Measurements from ENCODE around the gene ZNF576. TPM values are rescaled to one million over a fixed set of nuclear protein-coding genes. Genes with fewer than 3 reads are reported as not detected.
"Not testable (repeated sequence)": the region's sequence is repeated elsewhere in the genome, so short reads cannot be mapped to it uniquely, and the experiment has no call there.

The ZNF576 gene
- total and polyA plus RNA-seq, 2 experiments from 2014 or later = 5.9 to 16.9 TPM

DNA sequence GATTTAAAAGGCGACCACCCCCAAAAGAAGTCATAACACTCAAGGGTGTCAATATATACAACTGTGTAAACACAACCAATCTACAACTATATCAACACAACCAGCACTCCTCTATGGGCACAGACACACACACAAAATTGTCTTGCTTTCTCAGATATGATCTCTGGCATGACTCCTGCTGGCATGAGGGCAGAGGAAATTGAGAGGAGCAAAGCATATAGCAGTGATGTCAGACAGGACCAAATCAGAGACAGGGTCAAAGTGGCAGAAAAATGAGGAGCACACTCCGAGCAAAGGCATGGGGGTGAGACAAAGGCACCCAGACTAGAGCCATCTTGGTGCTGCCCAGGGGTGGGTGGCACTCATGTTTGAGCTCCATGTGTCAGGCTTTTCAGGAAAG, 10.0 kb upstream of the ZNF576 start:
- peaks cover 5% of the 10 kb centered on the region; the same call in 2 of the 3 replicates for H3K4me1 Mint-ChIP-seq

DNA sequence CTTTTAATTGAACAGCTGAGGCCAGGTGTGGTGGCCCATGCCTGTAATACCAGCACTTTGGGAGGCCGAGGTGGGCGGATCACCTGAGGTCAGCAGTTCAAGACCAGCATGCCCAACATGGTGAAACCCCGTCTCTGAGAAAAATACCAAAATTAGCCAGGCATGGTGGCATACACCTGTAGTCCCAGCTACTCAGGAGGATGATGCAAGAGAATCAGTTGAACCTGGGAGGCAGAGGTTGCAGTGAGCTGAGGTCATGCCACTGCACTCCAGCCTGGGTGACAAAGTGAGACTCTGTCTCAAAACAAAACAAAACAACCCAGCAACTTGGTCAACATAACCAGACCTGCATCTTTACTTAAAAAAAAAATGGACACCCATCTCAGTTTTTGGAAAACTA, 9.4 kb upstream of the ZNF576 start:
- not testable (repeated sequence) for H3K9me3 Mint-ChIP-seq; H3K4me2 ChIP-seq; H3K79me2 ChIP-seq (replicated peaks; ENCODE audit: insufficient read depth); H3K4me1 ChIP-seq (ENCODE audit: insufficient read depth); H3K4me3 ChIP-seq; H3K27ac ChIP-seq (ENCODE audit: low read depth); H2AFZ ChIP-seq; H4K20me1 ChIP-seq (replicated peaks; ENCODE audit: insufficient read depth); H3K36me3 ChIP-seq (ENCODE audit: insufficient read depth); H3K27me3 ChIP-seq (ENCODE audit: insufficient read depth); DNase-seq (ENCODE audit: low spot score); H3F3A ChIP-seq (replicated peaks; ENCODE audit: low read depth); H3K27ac Mint-ChIP-seq; H3K9me2 ChIP-seq (ENCODE audit: insufficient read depth); H3K4me1 Mint-ChIP-seq; H3K4me3 Mint-ChIP-seq; ATAC-seq; H3K27me3 Mint-ChIP-seq (ENCODE audit: insufficient read depth, low read depth, poor library complexity)
- H3K36me3 Mint-ChIP-seq (ENCODE audit: low read depth) = peaks cover 22% of the 10 kb centered on the region

More for the DNA sequence above, 10.0 kb upstream of the ZNF576 start:
- DNase-seq (ENCODE audit: low spot score) = no peak
- Mint-ChIP-seq H3K9me3 (no peaks in the 10 kb centered on the region), H3K36me3 (ENCODE audit: low read depth) (peaks cover 22% of the 10 kb centered on the region), H3K27ac (no peak overlapping the region; the same call in 1 of the 2 replicates), H3K4me3 (no peak overlapping the region), H3K27me3 (ENCODE audit: insufficient read depth, low read depth, poor library complexity) (peaks cover 3% of the 10 kb centered on the region)
- Histone ChIP-seq H3K4me2 (no peak overlapping the region), H3K36me3 (ENCODE audit: insufficient read depth) (no peaks in the 10 kb centered on the region; the same call in 1 of the 2 replicates), H3K4me1 (ENCODE audit: insufficient read depth) (no peaks in the 10 kb centered on the region), H3K79me2 (replicated peaks; ENCODE audit: insufficient read depth) (no peaks in the 10 kb centered on the region), H3F3A (replicated peaks; ENCODE audit: low read depth) (no peaks in the 10 kb centered on the region), H3K27me3 (ENCODE audit: insufficient read depth) (no peaks in the 10 kb centered on the region), H3K27ac (ENCODE audit: low read depth) (no peak overlapping the region), H2AFZ (no peak overlapping the region), H3K4me3 (no peak overlapping the region), H3K9me2 (ENCODE audit: insufficient read depth) (no peaks in the 10 kb centered on the region), H4K20me1 (replicated peaks; ENCODE audit: insufficient read depth) (peaks cover 7% of the 10 kb centered on the region; the same call in 1 of the 2 replicates)
- no peak for TF ChIP-seq NANOG (IDR thresholded peaks at IDR 0.05; ENCODE audit: borderline replicate concordance)
- no peak for ATAC-seq

DNA sequence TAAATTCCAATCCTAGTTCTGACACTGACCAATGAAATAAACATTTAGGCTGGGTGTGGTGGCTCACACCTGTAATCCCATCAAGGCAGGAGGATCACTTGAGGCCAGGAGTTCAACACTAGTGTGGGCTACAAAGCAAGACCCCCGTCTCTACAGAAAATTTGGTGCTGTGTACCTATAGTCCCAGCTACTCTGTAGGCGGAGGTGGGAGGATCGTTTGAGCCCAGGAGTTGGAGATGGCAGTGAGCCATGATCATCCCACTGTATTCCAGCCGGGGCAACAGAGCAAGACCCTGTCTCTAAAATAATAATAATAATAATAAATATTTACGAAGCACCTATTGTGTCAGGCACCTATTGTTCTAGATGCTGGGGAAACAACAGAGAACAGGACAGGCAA, 7.1 kb upstream of the ZNF576 start:
- Histone ChIP-seq H3K4me1 (ENCODE audit: insufficient read depth) (no peaks in the 10 kb centered on the region), H2AFZ (no peak overlapping the region), H3K79me2 (replicated peaks; ENCODE audit: insufficient read depth) (peaks cover 4% of the 10 kb centered on the region; the same call in 1 of the 2 replicates), H4K20me1 (replicated peaks; ENCODE audit: insufficient read depth) (peaks cover 13% of the 10 kb centered on the region; the same call in 1 of the 2 replicates), H3K27me3 (ENCODE audit: insufficient read depth) (no peaks in the 10 kb centered on the region), H3K27ac (ENCODE audit: low read depth) (no peak overlapping the region), H3K4me3 (no peak overlapping the region), H3K36me3 (ENCODE audit: insufficient read depth) (peaks cover 7% of the 10 kb centered on the region; the same call in 1 of the 2 replicates), H3F3A (replicated peaks; ENCODE audit: low read depth) (0 out of 2 replicates have a peak, but pooled peaks cover 4% of the 10 kb centered on the region), H3K4me2 (no peak overlapping the region), H3K9me2 (ENCODE audit: insufficient read depth) (no peaks in the 10 kb centered on the region)
- Mint-ChIP-seq H3K4me3 (no peak overlapping the region), H3K27me3 (ENCODE audit: insufficient read depth, low read depth, poor library complexity) (peaks cover 3% of the 10 kb centered on the region), H3K4me1 (peaks cover 7% of the 10 kb centered on the region; the same call in 1 of the 3 replicates), H3K27ac (no peak overlapping the region), H3K9me3 (no peaks in the 10 kb centered on the region; the same call in 2 of the 3 replicates), H3K36me3 (ENCODE audit: low read depth) (peaks cover 36% of the 10 kb centered on the region)
- DNase-seq (ENCODE audit: low spot score) = no peak
- ATAC-seq = no peak
- TF ChIP-seq, protein P1, sequence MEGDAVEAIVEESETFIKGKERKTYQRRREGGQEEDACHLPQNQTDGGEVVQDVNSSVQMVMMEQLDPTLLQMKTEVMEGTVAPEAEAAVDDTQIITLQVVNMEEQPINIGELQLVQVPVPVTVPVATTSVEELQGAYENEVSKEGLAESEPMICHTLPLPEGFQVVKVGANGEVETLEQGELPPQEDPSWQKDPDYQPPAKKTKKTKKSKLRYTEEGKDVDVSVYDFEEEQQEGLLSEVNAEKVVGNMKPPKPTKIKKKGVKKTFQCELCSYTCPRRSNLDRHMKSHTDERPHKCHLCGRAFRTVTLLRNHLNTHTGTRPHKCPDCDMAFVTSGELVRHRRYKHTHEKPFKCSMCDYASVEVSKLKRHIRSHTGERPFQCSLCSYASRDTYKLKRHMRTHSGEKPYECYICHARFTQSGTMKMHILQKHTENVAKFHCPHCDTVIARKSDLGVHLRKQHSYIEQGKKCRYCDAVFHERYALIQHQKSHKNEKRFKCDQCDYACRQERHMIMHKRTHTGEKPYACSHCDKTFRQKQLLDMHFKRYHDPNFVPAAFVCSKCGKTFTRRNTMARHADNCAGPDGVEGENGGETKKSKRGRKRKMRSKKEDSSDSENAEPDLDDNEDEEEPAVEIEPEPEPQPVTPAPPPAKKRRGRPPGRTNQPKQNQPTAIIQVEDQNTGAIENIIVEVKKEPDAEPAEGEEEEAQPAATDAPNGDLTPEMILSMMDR (conservative IDR thresholded peaks at IDR 0.05; ENCODE audit: low read depth in 2 of 2) = no peak
- no peak for TF ChIP-seq EZH2phosphoT487 (IDR thresholded peaks at IDR 0.05; ENCODE audit: unreplicated experiment)
- TF ChIP-seq ZNF331 (CRISPR knock-in tag; IDR thresholded peaks at IDR 0.05; ENCODE audit: low read depth) = no peak
- TF ChIP-seq STAT1 (IDR thresholded peaks at IDR 0.05; ENCODE audit: unreplicated experiment) = no peak
- no peak for TF ChIP-seq ZNF114 (CRISPR knock-in tag; IDR thresholded peaks at IDR 0.05)

Data from GM23338 (cell line).